ENCODE results near the gene ZNF878. TPM values are rescaled to one million over a fixed set of nuclear protein-coding genes. Genes with fewer than 3 reads are reported as not detected.
"Not testable (repeated sequence)": the region's sequence is repeated elsewhere in the genome, so short reads cannot be mapped to it uniquely, and the experiment has no call there.

ZNF878 gene
- total and polyA plus RNA-seq, 9 donors: 0.08 to 0.62 (median 0.25) TPM; not detected in 2

DNA sequence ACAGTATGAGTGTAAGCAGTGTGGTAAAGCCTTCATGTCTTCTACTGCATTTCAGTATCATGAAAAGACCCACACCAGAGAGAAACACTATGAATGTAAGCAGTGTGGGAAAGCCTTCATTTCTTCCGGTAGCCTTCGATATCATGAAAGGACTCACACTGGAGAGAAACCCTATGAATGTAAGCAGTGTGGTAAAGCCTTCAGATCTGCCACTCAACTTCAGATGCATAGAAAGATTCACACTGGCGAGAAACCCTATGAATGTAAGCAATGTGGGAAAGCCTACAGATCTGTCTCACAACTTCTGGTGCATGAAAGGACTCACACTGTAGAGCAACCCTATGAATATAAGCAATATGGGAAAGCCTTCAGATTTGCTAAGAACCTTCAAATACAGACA is 24.6 kb upstream of the ZNF878 start:
- no peak overlapping the region for H3K4me3 ChIP-seq
- peaks cover 11% of the 10 kb centered on the region for H3K36me3 ChIP-seq
- DNase-seq: no peak
- no peaks in the 10 kb centered on the region for H3K27me3 ChIP-seq
- 87 to 100% (median 99%) methylated on average over 3 of the region's 3 CpGs for WGBS, 3 donors
- TF ChIP-seq EP300 (IDR thresholded peaks at IDR 0.05): no peak
- TF ChIP-seq POLR2A (IDR thresholded peaks at IDR 0.05): no peak
- H3K27ac ChIP-seq: no peak overlapping the region
- intact Hi-C loops (cut with DNase I): no loop called here
- no peaks in the 10 kb centered on the region for H3K4me1 ChIP-seq (ENCODE audit: insufficient read depth)
- peaks cover 46 to 74% of the 10 kb centered on the region in 2 donors for H3K9me3 ChIP-seq

GRCh38 chr19:12076331-12076730 is 23.6 kb upstream of the ZNF878 start:
- H3K4me3 ChIP-seq; H3K4me1 ChIP-seq (ENCODE audit: insufficient read depth); DNase-seq; H3K27ac ChIP-seq; H3K27me3 ChIP-seq; intact Hi-C loops (cut with DNase I): not testable (repeated sequence)
- peaks cover 48 to 77% of the 10 kb centered on the region in 2 donors for H3K9me3 ChIP-seq
- peaks cover 11% of the 10 kb centered on the region for H3K36me3 ChIP-seq
- WGBS, 3 donors: 97 to 100% (median 98%) methylated on average over 3 of the region's 3 CpGs

DNA sequence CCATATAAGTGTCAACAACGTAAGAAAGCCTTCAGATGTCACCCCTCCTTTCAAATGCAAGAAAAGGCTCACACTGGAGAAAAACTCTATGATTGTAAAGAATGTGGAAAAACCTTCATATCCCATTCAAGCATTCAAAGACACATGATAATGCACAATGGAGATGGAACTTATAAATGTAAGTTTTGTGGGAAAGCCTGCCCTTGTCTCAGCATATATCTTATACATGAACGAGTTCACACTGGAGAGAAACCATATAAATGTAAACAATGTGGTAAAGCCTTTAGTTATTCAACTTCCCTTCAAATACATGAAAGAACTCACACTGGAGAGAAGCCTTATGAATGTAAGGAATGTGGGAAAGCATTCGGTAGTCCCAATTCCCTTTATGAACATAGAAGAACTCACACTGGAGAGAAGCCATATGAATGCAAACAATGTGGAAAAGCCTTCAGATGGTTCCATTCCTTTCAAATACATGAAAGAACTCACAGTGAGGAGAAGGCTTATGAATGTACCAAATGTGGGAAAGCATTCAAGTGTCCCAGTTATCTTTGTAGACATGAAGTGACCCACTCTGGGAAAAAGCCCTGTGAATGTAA is 22.9 kb upstream of the ZNF878 start:
- H3K27ac ChIP-seq: no peak overlapping the region
- intact Hi-C loops (cut with DNase I): loop anchor here in 1 of 4 donors (1.0 kb wide), 1 partner anchor 36 kb away; no protein-coding TSS in a partner anchor
- H3K9me3 ChIP-seq: peaks cover 48 to 74% of the 10 kb centered on the region in 2 donors
- peaks cover 11% of the 10 kb centered on the region for H3K36me3 ChIP-seq
- no peaks in the 10 kb centered on the region for H3K27me3 ChIP-seq
- no peak overlapping the region for H3K4me3 ChIP-seq
- WGBS, 3 donors: 92 to 95% (median 94%) methylated on average over 3 of the region's 3 CpGs
- no peak for DNase-seq
- H3K4me1 ChIP-seq (ENCODE audit: insufficient read depth): no peaks in the 10 kb centered on the region
- TF ChIP-seq CTCF (IDR thresholded peaks at IDR 0.05): no peak
- TF ChIP-seq EP300 (IDR thresholded peaks at IDR 0.05): no peak
- no peak for TF ChIP-seq POLR2A (IDR thresholded peaks at IDR 0.05)

DNA sequence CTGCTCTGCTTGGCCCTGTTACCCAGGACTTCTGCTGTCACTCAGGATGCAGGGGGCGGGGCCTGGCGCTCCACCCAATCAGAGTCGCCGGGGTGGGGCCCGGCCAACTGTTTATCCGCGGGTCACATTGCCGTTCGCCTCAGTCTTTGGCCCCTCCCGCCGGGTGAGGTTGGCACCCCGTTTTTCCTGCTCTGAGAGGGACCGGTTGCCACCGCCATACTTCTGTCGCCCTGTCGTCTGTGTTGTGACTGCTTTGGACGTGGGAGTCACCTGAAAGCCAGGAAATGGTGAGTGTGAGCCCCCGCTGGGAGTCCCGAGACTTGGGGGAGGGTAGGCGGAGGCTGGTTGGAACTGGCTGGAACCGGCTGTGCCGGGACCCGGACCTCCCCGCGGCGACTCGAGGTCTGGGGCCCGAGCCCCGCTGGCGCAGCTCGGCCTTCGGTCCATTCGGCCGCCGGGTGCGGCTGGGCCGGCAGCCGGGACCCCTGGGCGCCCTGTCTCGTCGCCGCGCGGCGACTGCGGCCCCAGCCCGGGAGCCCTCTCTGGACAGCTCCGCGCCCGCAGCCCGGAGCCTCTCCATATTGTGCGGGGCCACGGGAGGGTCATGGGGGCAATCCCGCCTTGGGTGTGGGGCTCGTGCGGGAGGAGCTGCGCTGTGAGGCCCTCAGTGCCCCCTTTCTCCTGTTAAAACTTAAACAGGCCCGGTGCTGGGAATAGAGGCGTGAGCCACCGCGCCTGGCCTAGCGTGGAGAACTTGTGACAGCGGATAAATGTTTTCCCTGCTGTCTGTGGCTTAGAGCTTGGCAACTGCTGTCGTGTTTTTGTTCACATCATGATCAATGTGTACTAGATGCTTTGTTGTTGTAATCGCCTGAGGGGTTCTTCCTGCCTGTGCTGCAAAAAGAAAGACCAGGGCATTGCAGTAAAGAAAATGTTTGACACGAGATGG is 12.1 kb upstream of the ZNF878 start, which contains the start of gene ZNF844:
TSS of gene ZNF844 (plus strand) at position 142 of the 949 bp plus-strand sequence. CDS start at position 285, 143 bp downstream.
- no peaks in the 10 kb centered on the region for H3K36me3 ChIP-seq
- WGBS, 3 donors: 1 to 2% (median 1%) methylated on average over 46 to 66 of the region's 66 CpGs
- no peaks in the 10 kb centered on the region for H3K27me3 ChIP-seq
- peak; percentile 88 for TF ChIP-seq POLR2A (IDR thresholded peaks at IDR 0.05)
- no peak for TF ChIP-seq EP300 (IDR thresholded peaks at IDR 0.05)
- peak in 2 of 3 donors; percentile 13 to 15 for TF ChIP-seq CTCF (IDR thresholded peaks at IDR 0.05)
- H3K9me3 ChIP-seq: peaks cover 0 to 12% of the 10 kb centered on the region in 2 donors
- intact Hi-C loops (cut with DNase I): loop anchor here in 3 of 4 donors (2.0 to 10.0 kb wide), 3 partner anchors 76 to 80 kb away; partner anchors contain the start of gene ZNF20 (in 3 of the 3)
- DNase-seq: peak; percentile 97 to 98 (median 98)
- peak within 1 kb of the TSS; percentile 75 to 92 for H3K27ac ChIP-seq
- peak within 1 kb of the TSS; percentile 86 for H3K4me3 ChIP-seq
- H3K4me1 ChIP-seq (ENCODE audit: insufficient read depth): peaks cover 9% of the 10 kb centered on the region

DNA sequence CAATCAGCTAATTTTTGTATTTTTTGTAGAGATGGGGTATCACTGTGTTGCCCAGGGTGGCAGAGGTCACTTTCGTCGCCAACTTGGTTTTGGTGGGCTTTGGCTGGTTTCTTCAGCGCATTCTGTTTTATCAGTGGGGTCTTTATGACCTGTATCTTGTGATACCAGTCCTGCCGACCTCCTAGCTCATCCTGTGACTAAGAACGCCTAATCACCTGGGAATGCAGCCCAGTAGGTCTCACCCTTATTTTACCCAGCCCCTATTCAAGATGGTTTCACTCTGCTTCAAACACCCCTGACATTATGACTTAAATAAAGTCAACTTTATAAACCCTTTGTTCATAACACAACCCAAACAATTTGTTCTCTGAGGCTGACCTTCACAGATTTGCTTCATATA is 3.0 kb upstream of the ZNF878 start:
- Histone ChIP-seq H3K27ac (no peak overlapping the region), H3K36me3 (no peaks in the 10 kb centered on the region), H3K27me3 (no peaks in the 10 kb centered on the region), H3K4me3 (no peak overlapping the region), H3K9me3 (no peaks in the 10 kb centered on the region), H3K4me1 (ENCODE audit: insufficient read depth) (peaks cover 3% of the 10 kb centered on the region)
- intact Hi-C loops (cut with DNase I): loop anchor here in 1 of 4 donors (5.0 kb wide), 1 partner anchor 87 kb away; the partner anchor contains the start of gene ZNF20
- no peak for TF ChIP-seq CTCF (IDR thresholded peaks at IDR 0.05)
- TF ChIP-seq POLR2A (IDR thresholded peaks at IDR 0.05): no peak
- TF ChIP-seq EP300 (IDR thresholded peaks at IDR 0.05): no peak
- WGBS, 3 donors: 62 to 71% (median 63%) methylated on average over 5 of the region's 5 CpGs
- DNase-seq: no peak

Measured in ovary (tissue), 9 donors.